IMR-90 (cell line): ENCODE results near the gene ZNF532.

Experiments used
- MAFK ChIP-seq: IDR thresholded peaks from 2 replicates; pipeline ENCODE4 v1.6.1; 2012; ENCODE audit warnings: low read depth, low read length, improper control_type of control experiment
- POLR2A ChIP-seq: IDR thresholded peaks from 2 replicates; pipeline ENCODE4 v1.6.1; 2012; ENCODE audit warnings: mild to moderate bottlenecking, low read depth, low read length
- RAD21 ChIP-seq: IDR thresholded peaks from 2 replicates; pipeline ENCODE4 v1.6.1; 2012; ENCODE audit warnings: low read length, improper control_type of control experiment
- USF2 ChIP-seq: fragments of 150-350 bp; IDR thresholded peaks from 2 replicates; pipeline ENCODE4 v1.6.1; 2017; ENCODE audit warnings: mild to moderate bottlenecking, antibody characterized with exemption, low read length, low read depth
- TF ChIP-seq, protein P1 (sequence below): conservative IDR thresholded peaks from 2 replicates; pipeline ENCODE4 v1.5.1; 2012; ENCODE audit warnings: mild to moderate bottlenecking, low read depth, low read length, improper control_type of control experiment

GRCh38 chr18:58965291-58966004 lies 100.8 kb downstream of the ZNF532 start:
- no peak for TF ChIP-seq USF2
- no peak for TF ChIP-seq POLR2A
- TF ChIP-seq, protein P1, sequence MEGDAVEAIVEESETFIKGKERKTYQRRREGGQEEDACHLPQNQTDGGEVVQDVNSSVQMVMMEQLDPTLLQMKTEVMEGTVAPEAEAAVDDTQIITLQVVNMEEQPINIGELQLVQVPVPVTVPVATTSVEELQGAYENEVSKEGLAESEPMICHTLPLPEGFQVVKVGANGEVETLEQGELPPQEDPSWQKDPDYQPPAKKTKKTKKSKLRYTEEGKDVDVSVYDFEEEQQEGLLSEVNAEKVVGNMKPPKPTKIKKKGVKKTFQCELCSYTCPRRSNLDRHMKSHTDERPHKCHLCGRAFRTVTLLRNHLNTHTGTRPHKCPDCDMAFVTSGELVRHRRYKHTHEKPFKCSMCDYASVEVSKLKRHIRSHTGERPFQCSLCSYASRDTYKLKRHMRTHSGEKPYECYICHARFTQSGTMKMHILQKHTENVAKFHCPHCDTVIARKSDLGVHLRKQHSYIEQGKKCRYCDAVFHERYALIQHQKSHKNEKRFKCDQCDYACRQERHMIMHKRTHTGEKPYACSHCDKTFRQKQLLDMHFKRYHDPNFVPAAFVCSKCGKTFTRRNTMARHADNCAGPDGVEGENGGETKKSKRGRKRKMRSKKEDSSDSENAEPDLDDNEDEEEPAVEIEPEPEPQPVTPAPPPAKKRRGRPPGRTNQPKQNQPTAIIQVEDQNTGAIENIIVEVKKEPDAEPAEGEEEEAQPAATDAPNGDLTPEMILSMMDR, result no peak
- TF ChIP-seq RAD21, result no peak
- no peak for TF ChIP-seq MAFK
